SJSA1 (cell line): ENCODE data around the gene SLC35G1. TPM values are rescaled to one million over a fixed set of nuclear protein-coding genes. Genes with fewer than 3 reads are reported as not detected.

ENCODE experiments used
- DNase-seq, 2 experiments: peaks; one replicate each; pipeline ENCODE4 v3.0.0-alpha.2; 2015 to 2020; ENCODE audit warnings: low spot score in 2 of 2, low read depth in 1 of 2
- H3K27ac ChIP-seq: fragments of 250-450 bp; sonication (Bioruptor Pico); 2 replicates; pipeline ENCODE4 v1.5.1; 2020; ENCODE audit warnings: mild to moderate bottlenecking, moderate library complexity
- H3K27me3 ChIP-seq: fragments of 250-450 bp; sonication (Bioruptor Pico); replicated peaks from 2 replicates; pipeline ENCODE4 v1.5.1; 2020; ENCODE audit warnings: mild to moderate bottlenecking, moderate library complexity
- H3K36me3 ChIP-seq: fragments of 250-450 bp; sonication (Bioruptor Pico); 2 replicates; pipeline ENCODE4 v1.5.1; 2020; ENCODE audit warnings: mild to moderate bottlenecking
- H3K4me1 ChIP-seq: fragments of 250-450 bp; sonication (Bioruptor Pico); replicated peaks from 2 replicates; pipeline ENCODE4 v1.6.1; 2021; ENCODE audit warnings: mild to moderate bottlenecking
- H3K4me3 ChIP-seq: fragments of 250-450 bp; sonication (Bioruptor Pico); 2 replicates; pipeline ENCODE4 v1.5.1; 2020; ENCODE audit warnings: mild to moderate bottlenecking
- H3K9me3 ChIP-seq: fragments of 250-450 bp; sonication (Bioruptor Pico); replicated peaks from 2 replicates; pipeline ENCODE4 v1.5.1; 2020; ENCODE audit warnings: mild to moderate bottlenecking
- total RNA-seq: library from RNA; depleted of rRNA; stranded (reverse); fragments of >200 nt; shearing (Covaris generic); gene quantifications from 2 replicates; pipeline ENCODE4 v1.2.3, GENCODE V29; 2014

The SLC35G1 gene
- total RNA-seq, 1 experiment from 2014 or later = 16.0 TPM

DNA sequence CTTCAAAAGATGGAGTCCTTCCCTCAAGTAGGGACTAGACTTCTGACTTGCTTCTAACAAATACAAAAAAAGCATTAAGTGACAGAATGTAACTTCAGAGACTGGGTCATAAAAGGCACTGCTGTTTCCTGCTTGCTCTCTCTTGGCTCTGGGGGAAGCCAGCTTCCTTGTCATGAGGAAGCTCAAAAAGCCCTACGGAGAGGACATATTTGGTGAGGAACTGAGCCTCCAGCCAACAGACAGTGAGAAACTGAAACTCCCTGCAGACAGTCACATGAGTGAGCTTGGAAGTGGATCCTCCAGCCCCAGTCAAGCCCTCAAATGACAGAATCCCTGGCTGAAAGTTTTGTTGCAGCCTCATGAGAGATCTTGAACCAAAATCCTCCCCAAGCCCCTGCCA, 26.3 kb upstream of the SLC35G1 start:
- no peaks in the 10 kb centered on the region for H3K36me3 ChIP-seq
- H3K27ac ChIP-seq = no peak overlapping the region
- DNase-seq = no peak
- H3K4me1 ChIP-seq = peaks cover 36% of the 10 kb centered on the region
- H3K4me3 ChIP-seq = no peak overlapping the region
- no peaks in the 10 kb centered on the region for H3K27me3 ChIP-seq
- H3K9me3 ChIP-seq = no peaks in the 10 kb centered on the region

DNA sequence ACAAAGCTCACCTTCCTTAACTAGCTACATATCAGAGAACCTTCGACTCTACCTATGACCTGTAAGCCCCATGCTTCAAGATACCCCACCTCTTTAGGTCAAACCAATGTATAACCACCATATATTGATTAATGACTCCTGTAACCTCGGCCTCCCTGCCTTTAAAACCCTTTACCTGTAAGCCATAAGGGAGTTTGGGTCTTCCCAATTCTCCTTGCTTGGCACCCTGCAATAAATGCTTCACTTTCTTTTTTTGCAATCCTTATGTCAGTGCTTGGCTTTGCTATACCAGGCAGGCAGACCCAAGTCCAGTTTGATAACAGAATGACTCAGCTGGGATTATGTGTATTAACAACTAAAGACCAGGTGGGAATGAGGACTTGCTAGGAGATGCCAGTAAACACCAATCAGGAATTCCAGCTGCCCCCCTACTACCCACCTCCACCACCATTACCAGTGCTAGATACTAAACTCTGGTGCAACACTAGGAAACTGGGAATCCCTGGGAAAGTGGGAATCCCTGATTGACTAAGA, 22.0 kb upstream of the SLC35G1 start:
- no peaks in the 10 kb centered on the region for H3K9me3 ChIP-seq
- no peak overlapping the region for H3K27ac ChIP-seq
- H3K4me3 ChIP-seq = no peak overlapping the region
- DNase-seq = no peak
- H3K27me3 ChIP-seq = no peaks in the 10 kb centered on the region
- H3K36me3 ChIP-seq = no peaks in the 10 kb centered on the region
- peaks cover 54% of the 10 kb centered on the region for H3K4me1 ChIP-seq

DNA sequence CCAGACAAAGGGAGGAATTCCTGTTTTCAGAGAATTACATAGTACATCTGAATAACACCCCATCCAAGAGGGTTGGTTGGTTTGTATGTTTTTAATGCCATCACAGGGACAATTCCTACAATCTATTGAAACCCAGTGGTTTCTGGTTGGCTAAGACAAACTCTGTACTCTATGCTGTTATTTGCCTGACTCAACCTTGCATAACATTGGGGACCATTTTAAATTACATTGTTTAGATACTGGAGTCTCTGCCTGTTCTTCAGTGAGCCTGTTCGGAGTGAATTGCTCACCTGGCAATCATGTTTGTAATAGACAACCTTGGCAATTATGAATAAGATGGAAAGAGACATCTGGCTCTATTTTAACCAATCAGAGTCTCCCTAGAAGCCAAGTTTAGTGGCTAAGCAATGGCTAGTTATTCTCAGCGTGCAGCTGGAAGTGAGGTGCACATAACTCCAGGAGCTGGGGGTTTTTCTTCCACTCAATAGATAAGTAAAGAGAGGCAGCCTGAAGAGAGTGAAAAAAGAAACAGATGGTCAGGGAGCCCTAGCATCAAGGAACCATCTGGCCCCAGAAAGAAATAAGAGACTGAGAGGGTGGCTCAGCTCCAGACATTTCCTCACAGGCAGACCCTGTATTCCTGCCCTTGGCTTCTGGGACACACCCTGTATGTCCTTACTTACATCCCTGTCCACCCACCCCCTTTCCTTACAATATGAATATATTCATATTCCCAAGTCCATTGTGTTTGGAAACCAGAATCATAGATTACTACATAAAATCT, 21.2 kb upstream of the SLC35G1 start:
- Histone ChIP-seq H3K27me3 (no peaks in the 10 kb centered on the region), H3K4me1 (peaks cover 46% of the 10 kb centered on the region), H3K9me3 (no peaks in the 10 kb centered on the region), H3K27ac (peak overlapping the region; percentile 90), H3K4me3 (no peak overlapping the region), H3K36me3 (no peaks in the 10 kb centered on the region)
- no peak for DNase-seq

DNA sequence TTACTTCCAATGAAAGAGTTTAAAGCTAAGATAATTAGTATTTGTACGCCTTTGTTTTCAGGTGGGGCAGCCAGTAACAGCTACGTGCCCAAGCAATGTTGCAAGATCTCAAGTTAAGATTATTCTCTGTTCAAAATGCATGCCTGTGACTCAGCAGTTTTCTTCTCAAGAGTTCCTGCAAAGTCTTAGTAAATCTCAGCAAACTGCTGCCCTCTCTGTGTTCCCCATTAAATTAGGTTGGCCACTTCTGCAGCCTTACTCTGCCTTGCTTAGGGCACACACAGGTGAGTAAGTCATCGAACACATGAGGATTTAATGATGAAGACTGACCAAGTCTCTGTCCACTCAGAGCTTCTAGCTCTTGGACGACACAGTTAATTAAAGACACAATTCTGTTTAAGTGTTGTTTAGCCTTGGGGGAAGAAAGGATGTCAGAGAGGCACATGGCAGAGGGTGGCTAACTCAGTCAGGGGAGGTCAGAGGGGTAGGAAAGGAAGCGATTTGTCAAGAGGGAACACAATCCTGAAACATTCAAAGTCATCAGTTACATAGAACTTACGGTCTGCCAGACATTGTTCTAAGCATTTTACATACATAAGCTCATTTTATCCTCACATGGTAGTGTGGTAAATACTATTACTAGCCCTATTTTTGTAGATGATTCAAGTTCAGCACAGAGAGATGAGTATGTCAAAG, 20.2 kb upstream of the SLC35G1 start:
- Histone ChIP-seq H3K9me3 (no peaks in the 10 kb centered on the region), H3K4me3 (no peak overlapping the region), H3K4me1 (peaks cover 43% of the 10 kb centered on the region), H3K36me3 (no peaks in the 10 kb centered on the region), H3K27ac (peak overlapping the region; percentile 90), H3K27me3 (no peaks in the 10 kb centered on the region)
- peak in 1 of 2 experiments; percentile 69 for DNase-seq

DNA sequence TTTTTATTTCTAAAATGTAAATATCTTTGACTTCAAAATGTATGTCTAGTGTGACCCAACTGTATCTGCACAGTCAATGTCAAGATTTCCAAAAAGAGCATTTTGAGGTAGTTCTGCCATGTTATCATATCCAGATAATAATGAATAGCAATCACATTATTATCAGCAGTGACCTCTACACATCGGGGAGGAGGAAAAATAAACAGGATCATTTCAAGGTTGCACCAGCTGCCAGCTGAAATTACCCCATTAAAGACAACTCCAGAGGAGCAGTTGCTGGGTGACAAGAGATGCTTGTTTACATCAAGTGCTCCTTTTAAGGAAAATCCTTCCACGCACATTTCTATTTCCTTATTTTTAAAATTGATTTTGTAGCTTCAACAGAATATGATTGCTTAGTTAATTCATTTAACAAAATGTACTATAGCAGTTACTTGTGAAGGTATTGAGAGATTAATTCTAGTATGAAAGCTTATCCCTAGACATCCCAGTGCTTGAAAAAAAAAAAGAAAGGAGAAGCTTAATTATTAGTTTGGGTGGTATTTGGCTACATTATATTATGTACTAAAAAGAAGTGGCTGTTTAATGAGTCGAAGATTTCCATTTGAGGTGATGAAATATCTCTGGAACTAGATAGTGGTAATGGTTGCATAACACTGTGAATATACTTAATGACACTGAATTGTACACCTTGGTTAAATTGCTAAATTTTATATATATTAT, 19.3 kb upstream of the SLC35G1 start:
- Histone ChIP-seq H3K27me3 (no peaks in the 10 kb centered on the region), H3K27ac (peak overlapping the region; percentile 90), H3K4me1 (peaks cover 43% of the 10 kb centered on the region), H3K4me3 (no peak overlapping the region), H3K9me3 (no peaks in the 10 kb centered on the region), H3K36me3 (no peaks in the 10 kb centered on the region)
- DNase-seq = peak in 1 of 2 experiments; percentile 55

DNA sequence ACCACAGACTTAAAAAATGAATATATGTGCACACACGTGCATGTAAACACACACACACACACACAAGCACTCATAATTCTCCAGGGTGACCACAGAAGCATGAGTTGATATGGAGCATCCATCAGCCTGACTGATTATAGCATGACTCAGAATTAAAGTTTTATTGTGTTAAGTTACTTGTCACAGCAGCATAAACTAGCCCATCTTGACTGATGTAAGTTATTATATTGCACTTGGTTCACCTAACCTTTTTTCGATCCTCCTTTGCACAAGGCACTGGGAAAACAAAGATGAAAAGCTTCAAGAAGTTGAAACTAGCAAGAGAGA, 18.8 kb upstream of the SLC35G1 start:
- Histone ChIP-seq H3K27ac (peak overlapping the region; percentile 90), H3K4me3 (no peak overlapping the region), H3K9me3 (no peaks in the 10 kb centered on the region), H3K36me3 (no peaks in the 10 kb centered on the region), H3K4me1 (peaks cover 43% of the 10 kb centered on the region), H3K27me3 (no peaks in the 10 kb centered on the region)
- no peak for DNase-seq

DNA sequence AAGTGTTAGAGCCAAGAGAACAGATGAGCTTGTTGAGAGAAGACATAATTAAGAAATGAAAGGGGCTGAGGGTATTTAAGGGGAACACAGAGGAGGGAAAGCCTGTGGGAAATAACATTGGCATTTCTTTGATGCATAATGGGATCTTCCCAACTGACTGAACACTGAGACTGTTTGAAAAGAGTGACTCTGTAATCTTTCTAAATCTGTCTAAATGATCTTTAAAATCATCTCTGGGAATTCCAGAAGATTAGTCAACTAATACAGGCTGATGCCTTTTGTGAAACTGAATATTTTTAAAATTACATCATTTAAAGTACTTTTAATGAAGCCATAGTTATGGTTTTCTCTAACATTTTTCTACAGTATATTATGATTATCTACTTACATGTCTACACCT, 17.4 kb upstream of the SLC35G1 start:
- Histone ChIP-seq H3K27me3 (no peaks in the 10 kb centered on the region), H3K9me3 (no peaks in the 10 kb centered on the region), H3K27ac (0 out of 2 replicates have a peak overlapping the region, but pooled peaks have one; percentile 6), H3K4me3 (no peak overlapping the region), H3K4me1 (peaks cover 43% of the 10 kb centered on the region), H3K36me3 (no peaks in the 10 kb centered on the region)
- DNase-seq = no peak

DNA sequence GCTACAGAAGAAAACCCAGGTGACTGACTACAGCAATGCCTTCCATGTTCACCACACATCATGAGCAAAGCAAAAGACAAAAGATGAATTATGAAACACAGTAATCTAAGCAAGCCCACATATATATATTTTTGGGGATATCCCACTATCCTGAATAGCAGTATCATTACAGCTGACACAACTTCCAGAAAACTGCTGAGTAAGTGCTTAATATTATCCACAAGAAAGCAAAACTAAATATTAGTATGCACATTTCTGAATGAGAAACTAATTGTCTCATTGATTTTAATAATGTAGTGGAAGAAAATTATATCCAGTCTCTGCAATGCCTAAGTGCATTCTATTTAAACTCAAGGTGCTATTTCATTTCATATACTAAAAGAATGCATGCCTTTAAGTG, 14.5 kb upstream of the SLC35G1 start:
- no peak overlapping the region for H3K4me3 ChIP-seq
- H3K4me1 ChIP-seq = peaks cover 19% of the 10 kb centered on the region
- no peaks in the 10 kb centered on the region for H3K36me3 ChIP-seq
- no peaks in the 10 kb centered on the region for H3K9me3 ChIP-seq
- no peaks in the 10 kb centered on the region for H3K27me3 ChIP-seq
- no peak for DNase-seq
- no peak overlapping the region for H3K27ac ChIP-seq

DNA sequence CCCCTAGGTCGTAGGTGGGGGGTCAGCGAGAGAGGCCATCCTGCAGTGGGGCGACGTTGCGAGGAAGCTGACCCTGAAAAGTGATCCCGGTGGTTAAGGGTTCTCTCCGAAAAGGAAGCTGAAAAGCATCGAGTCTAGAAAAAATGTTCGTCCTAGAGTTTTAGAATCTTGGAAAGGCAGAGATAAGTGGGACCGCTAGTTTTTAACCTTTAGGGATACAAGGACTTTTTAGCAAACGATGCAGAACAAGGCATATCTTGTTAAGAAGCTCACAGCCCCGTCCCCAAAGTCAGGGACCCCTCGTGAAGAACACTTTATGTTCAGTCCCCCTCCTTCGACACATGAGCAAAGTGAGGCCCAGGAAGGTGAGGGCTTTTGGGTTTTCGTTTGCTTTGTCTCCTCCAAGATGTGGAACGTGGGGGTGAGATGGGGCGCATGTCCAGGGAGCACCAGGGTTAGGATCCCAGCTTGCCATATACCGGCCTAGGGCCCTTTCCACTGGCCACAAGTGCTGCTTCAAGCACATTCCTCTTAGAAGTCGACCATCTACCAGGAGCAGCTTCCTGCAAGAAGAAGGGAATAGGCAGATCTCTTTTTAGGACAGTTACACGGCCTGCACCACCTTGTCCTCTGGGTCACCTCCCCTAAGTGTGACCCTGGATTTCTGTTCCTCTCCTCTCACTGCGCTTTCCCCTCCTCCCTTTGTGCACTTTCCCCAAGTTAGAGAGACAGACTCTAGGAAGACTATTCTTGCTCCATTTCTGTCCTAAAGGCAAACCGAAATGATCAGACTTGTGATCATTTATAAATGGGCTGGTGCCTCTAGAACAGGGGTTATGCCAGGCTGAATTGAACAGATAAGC, 969 bp downstream of the SLC35G1 start:
- H3K4me1 ChIP-seq = peaks cover 19% of the 10 kb centered on the region
- H3K36me3 ChIP-seq = peaks cover 33% of the 10 kb centered on the region
- H3K27ac ChIP-seq = peak overlapping the region; percentile 57
- H3K4me3 ChIP-seq = peak overlapping the region; percentile 91
- no peaks in the 10 kb centered on the region for H3K27me3 ChIP-seq
- no peaks in the 10 kb centered on the region for H3K9me3 ChIP-seq
- DNase-seq = peak in 1 of 2 experiments; percentile 33

DNA sequence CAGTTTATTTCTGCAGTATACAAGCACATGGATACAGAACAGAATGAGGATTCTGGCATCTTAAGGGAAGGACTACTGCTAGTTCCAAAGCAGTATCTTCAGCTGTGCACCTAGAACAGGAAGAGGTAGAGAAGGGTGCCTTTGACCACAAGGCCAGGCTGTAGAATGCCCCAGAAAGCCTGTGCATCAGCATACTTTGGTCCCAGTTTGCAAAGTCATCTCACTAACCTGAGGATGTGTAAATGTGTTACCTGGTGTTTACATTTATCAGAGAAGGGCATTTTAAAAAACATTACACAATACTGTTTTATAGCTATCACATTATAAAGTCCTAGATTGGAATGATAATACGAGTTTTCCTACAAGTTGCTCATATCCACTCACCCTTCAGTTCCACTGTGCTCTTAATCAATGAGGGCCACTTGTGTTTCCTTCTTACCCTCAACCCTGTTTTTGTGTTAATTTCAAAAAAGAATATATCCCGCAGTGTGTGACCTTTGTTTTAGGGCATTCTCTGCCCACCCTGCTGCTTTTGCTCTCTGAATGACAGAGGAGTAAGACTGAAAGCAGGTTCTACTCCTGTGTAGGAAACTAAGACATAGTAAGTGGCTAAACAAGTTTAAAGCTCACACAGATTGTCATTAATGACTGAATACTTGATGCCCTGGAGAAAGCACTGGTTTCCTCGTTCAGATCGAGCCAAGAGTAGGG, 3.4 kb downstream of the SLC35G1 start:
- Histone ChIP-seq H3K27ac (no peak overlapping the region), H3K4me3 (no peak overlapping the region), H3K36me3 (peaks cover 44% of the 10 kb centered on the region), H3K27me3 (no peaks in the 10 kb centered on the region), H3K9me3 (no peaks in the 10 kb centered on the region), H3K4me1 (peaks cover 19% of the 10 kb centered on the region)
- DNase-seq = no peak

DNA sequence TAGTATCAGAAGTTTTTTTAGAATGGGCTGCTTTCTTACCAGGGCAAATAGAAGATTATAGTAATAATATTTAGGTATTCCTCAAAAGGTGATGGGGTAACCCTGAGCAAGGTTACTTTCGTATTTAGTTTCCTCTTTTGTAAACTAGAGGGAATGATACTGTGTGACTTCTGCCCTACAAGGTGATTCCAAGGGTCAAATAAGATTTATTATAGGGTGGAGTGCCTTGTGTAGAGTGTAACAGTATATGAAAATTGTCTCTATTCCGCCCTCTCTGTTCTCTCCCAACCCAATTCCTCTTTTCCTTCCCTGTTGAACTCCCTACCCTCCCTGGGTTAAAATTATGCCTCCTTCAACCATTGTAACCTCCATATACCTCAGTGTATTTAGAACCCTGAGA, 5.3 kb downstream of the SLC35G1 start:
- peaks cover 48% of the 10 kb centered on the region for H3K36me3 ChIP-seq
- no peak for DNase-seq

DNA sequence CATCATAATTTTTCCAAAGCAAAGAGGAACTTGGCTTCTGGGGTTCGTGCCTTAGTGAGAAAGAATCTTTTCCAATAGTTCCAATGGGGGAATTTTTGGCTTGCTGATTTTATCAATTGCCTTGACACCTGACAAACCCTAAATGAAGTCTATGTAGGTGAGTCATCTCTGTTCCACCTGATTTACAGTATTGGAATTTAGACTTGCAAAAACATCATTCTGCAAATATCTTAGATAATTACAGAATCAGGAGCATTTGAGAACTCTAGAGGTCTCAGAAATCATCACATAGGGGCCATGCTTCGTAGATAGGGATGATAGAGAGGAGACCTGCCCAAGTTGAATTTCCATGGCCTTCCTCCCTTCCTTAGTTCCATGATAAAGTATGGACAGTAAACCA, 9.3 kb downstream of the SLC35G1 start:
- Histone ChIP-seq H3K4me1 (no peaks in the 10 kb centered on the region), H3K9me3 (no peaks in the 10 kb centered on the region), H3K36me3 (peaks cover 37% of the 10 kb centered on the region), H3K27me3 (no peaks in the 10 kb centered on the region), H3K27ac (no peak overlapping the region), H3K4me3 (no peak overlapping the region)
- no peak for DNase-seq

More for the DNA sequence above, 5.3 kb downstream of the SLC35G1 start:
- Histone ChIP-seq H3K27me3 (no peaks in the 10 kb centered on the region), H3K4me1 (peaks cover 11% of the 10 kb centered on the region), H3K27ac (no peak overlapping the region), H3K9me3 (no peaks in the 10 kb centered on the region), H3K4me3 (no peak overlapping the region)

DNA sequence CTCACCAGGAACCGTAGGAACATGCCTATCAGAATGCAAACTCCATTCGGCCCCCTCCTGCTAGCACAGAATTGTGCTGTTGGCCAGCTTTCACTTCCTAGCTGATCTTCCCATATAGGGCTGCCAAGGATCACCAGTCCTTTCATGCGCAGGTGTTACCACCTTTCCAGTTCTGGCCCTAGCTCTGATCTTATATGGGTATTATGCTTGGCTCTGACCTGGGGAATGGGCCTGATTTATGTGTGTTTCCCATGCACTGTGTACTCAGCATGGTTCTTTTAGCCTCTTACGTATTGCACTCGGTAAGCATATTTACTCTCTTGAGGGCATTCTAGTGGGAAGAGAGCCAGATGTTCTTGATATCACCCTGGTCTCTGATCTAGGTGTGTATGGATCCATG, 11.1 kb downstream of the SLC35G1 start:
- H3K27ac ChIP-seq = no peak overlapping the region
- peaks cover 23% of the 10 kb centered on the region for H3K36me3 ChIP-seq
- no peaks in the 10 kb centered on the region for H3K27me3 ChIP-seq
- H3K4me3 ChIP-seq = no peak overlapping the region
- H3K9me3 ChIP-seq = no peaks in the 10 kb centered on the region
- DNase-seq = no peak
- no peaks in the 10 kb centered on the region for H3K4me1 ChIP-seq
